Measurements from ENCODE around the gene SCYL1. TPM values are rescaled to one million over a fixed set of nuclear protein-coding genes. Genes with fewer than 3 reads are reported as not detected.
A peak's percentile ranks its signal among the peaks of the same experiment; 100 is the strongest.

SCYL1 gene
- total RNA-seq, 1 donor, result 109 TPM

DNA sequence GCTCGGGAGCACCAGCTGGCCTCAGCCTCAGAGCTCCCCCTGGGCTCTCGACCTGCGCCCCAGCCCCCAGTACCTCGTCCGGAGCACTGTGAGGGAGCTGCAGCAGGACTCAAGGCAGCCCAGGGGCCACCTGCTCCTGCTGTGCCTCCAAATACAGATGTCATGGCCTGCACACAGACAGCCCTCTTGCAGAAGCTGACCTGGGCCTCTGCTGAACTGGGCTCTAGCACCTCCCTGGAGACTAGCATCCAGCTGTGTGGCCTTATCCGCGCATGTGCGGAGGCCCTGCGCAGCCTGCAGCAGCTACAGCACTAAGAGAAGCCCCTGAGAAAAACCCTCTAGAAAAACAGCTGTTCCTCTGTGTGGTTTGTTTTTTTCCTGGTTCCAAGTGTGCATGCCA is 46.5 kb downstream of the SCYL1 start:
- Histone ChIP-seq H3K4me2 (ENCODE audit: insufficient read depth, low read length) (peak overlapping the region; percentile 100), H3K36me3 (ENCODE audit: insufficient read depth, low read length) (peaks cover 11% of the 10 kb centered on the region), H3K9me3 (ENCODE audit: low read depth, low read length) (no peaks in the 10 kb centered on the region), H3K4me3 (ENCODE audit: insufficient read depth, low read length) (peak overlapping the region; percentile 98), H3K79me2 (ENCODE audit: insufficient read depth, low read length) (peaks cover 65% of the 10 kb centered on the region), H2AFZ (ENCODE audit: low read length) (no peak overlapping the region), H3K27me3 (ENCODE audit: insufficient read depth, low read length) (no peaks in the 10 kb centered on the region), H3K4me1 (ENCODE audit: insufficient read depth, low read length) (peaks cover 49% of the 10 kb centered on the region), H3K27ac (ENCODE audit: low read depth, low read length) (peak overlapping the region; percentile 95), H4K20me1 (ENCODE audit: insufficient read depth, low read length) (peaks cover 17% of the 10 kb centered on the region)
- no peak for TF ChIP-seq CTCF (IDR thresholded peaks at IDR 0.05; ENCODE audit: extremely low read depth, low read depth, low read length)
- DNase-seq (ENCODE audit: insufficient read length, low spot score, missing footprints), result no peak

- Histone ChIP-seq H4K20me1 (ENCODE audit: insufficient read depth, low read length) (peaks cover 17% of the 10 kb centered on the region), H3K79me2 (ENCODE audit: insufficient read depth, low read length) (peaks cover 65% of the 10 kb centered on the region), H2AFZ (ENCODE audit: low read length) (no peak overlapping the region), H3K4me3 (ENCODE audit: insufficient read depth, low read length) (peak overlapping the region; percentile 98), H3K9me3 (ENCODE audit: low read depth, low read length) (no peaks in the 10 kb centered on the region), H3K36me3 (ENCODE audit: insufficient read depth, low read length) (peaks cover 11% of the 10 kb centered on the region), H3K4me1 (ENCODE audit: insufficient read depth, low read length) (peaks cover 54% of the 10 kb centered on the region), H3K4me2 (ENCODE audit: insufficient read depth, low read length) (peak overlapping the region; percentile 100), H3K27me3 (ENCODE audit: insufficient read depth, low read length) (no peaks in the 10 kb centered on the region), H3K27ac (ENCODE audit: low read depth, low read length) (no peak overlapping the region)
- peak; percentile 46 for TF ChIP-seq CTCF (IDR thresholded peaks at IDR 0.05; ENCODE audit: extremely low read depth, low read depth, low read length)
- peak; percentile 92 for DNase-seq (ENCODE audit: insufficient read length, low spot score, missing footprints)
These were observed 47.1 kb downstream of the SCYL1 start for GRCh38 chr11:65571940-65572339.

GRCh38 chr11:65572356-65573051 is 47.6 kb downstream of the SCYL1 start, which contains the start of gene FAM89B:
Gene FAM89B (plus strand): TSS chr11:65572538. CDS start chr11:65572670, 132 bp downstream.
- peak within 1 kb of the TSS; percentile 100 for H3K4me2 ChIP-seq (ENCODE audit: insufficient read depth, low read length)
- peaks cover 67% of the 10 kb centered on the region for H3K79me2 ChIP-seq (ENCODE audit: insufficient read depth, low read length)
- H3K4me3 ChIP-seq (ENCODE audit: insufficient read depth, low read length), result peak within 1 kb of the TSS; percentile 98
- TF ChIP-seq CTCF (IDR thresholded peaks at IDR 0.05; ENCODE audit: extremely low read depth, low read depth, low read length), result no peak
- peak; percentile 99 for DNase-seq (ENCODE audit: insufficient read length, low spot score, missing footprints)
- H3K4me1 ChIP-seq (ENCODE audit: insufficient read depth, low read length), result peaks cover 60% of the 10 kb centered on the region
- no peak within 1 kb of the TSS for H2AFZ ChIP-seq (ENCODE audit: low read length)
- H4K20me1 ChIP-seq (ENCODE audit: insufficient read depth, low read length), result peaks cover 19% of the 10 kb centered on the region
- H3K36me3 ChIP-seq (ENCODE audit: insufficient read depth, low read length), result peaks cover 11% of the 10 kb centered on the region
- H3K27ac ChIP-seq (ENCODE audit: low read depth, low read length), result peak within 1 kb of the TSS; percentile 37
- H3K27me3 ChIP-seq (ENCODE audit: insufficient read depth, low read length), result no peaks in the 10 kb centered on the region
- no peaks in the 10 kb centered on the region for H3K9me3 ChIP-seq (ENCODE audit: low read depth, low read length)

- Histone ChIP-seq H3K4me3 (ENCODE audit: insufficient read depth, low read length) (peak overlapping the region; percentile 98), H3K4me2 (ENCODE audit: insufficient read depth, low read length) (peak overlapping the region; percentile 95), H3K4me1 (ENCODE audit: insufficient read depth, low read length) (peaks cover 67% of the 10 kb centered on the region), H4K20me1 (ENCODE audit: insufficient read depth, low read length) (peaks cover 27% of the 10 kb centered on the region), H3K27me3 (ENCODE audit: insufficient read depth, low read length) (no peaks in the 10 kb centered on the region), H3K79me2 (ENCODE audit: insufficient read depth, low read length) (peaks cover 68% of the 10 kb centered on the region), H3K36me3 (ENCODE audit: insufficient read depth, low read length) (peaks cover 7% of the 10 kb centered on the region), H3K27ac (ENCODE audit: low read depth, low read length) (peak overlapping the region; percentile 37), H2AFZ (ENCODE audit: low read length) (no peak overlapping the region), H3K9me3 (ENCODE audit: low read depth, low read length) (no peaks in the 10 kb centered on the region)
- no peak for TF ChIP-seq CTCF (IDR thresholded peaks at IDR 0.05; ENCODE audit: extremely low read depth, low read depth, low read length)
- peak; percentile 95 for DNase-seq (ENCODE audit: insufficient read length, low spot score, missing footprints)
These were observed 48.7 kb downstream of the SCYL1 start for GRCh38 chr11:65573391-65574079.

Measured in osteoblast (primary cell).